ENCODE results near the gene NLRC3.

NLRC3 gene

GRCh38 chr16:3598236-3598635 lies 21.0 kb upstream of the NLRC3 start:
- DNase-seq (ENCODE audit: low read depth): no peak

GRCh38 chr16:3597676-3598075 lies 20.5 kb upstream of the NLRC3 start:
- DNase-seq (ENCODE audit: low read depth): no peak

GRCh38 chr16:3597226-3597625 lies 20.0 kb upstream of the NLRC3 start:
- DNase-seq (ENCODE audit: low read depth): no peak

- DNase-seq (ENCODE audit: low read depth): no peak
Observed at GRCh38 chr16:3596101-3596861, 19.1 kb upstream of the NLRC3 start.

GRCh38 chr16:3595521-3596021 lies 18.4 kb upstream of the NLRC3 start:
- no peak for DNase-seq (ENCODE audit: low read depth)

- DNase-seq (ENCODE audit: low read depth): no peak
Observed at GRCh38 chr16:3595110-3595486, 17.9 kb upstream of the NLRC3 start.

- no peak for DNase-seq (ENCODE audit: low read depth)
Observed at GRCh38 chr16:3594316-3595109, 17.3 kb upstream of the NLRC3 start.

GRCh38 chr16:3592559-3592958 lies 15.4 kb upstream of the NLRC3 start:
- no peak for DNase-seq (ENCODE audit: low read depth)

GRCh38 chr16:3591991-3592390 lies 14.8 kb upstream of the NLRC3 start:
- DNase-seq (ENCODE audit: low read depth): no peak

GRCh38 chr16:3591436-3591803 lies 14.2 kb upstream of the NLRC3 start:
- DNase-seq (ENCODE audit: low read depth): no peak

GRCh38 chr16:3590736-3591435 lies 13.7 kb upstream of the NLRC3 start:
- DNase-seq (ENCODE audit: low read depth): no peak

GRCh38 chr16:3589991-3590701 lies 12.9 kb upstream of the NLRC3 start:
- no peak for DNase-seq (ENCODE audit: low read depth)

- no peak for DNase-seq (ENCODE audit: low read depth)
Observed at GRCh38 chr16:3589441-3589921, 12.3 kb upstream of the NLRC3 start.

- no peak for DNase-seq (ENCODE audit: low read depth)
Observed at GRCh38 chr16:3589001-3589400, 11.8 kb upstream of the NLRC3 start.

- no peak for DNase-seq (ENCODE audit: low read depth)
Observed at GRCh38 chr16:3587547-3588110, 10.4 kb upstream of the NLRC3 start.

- no peak for DNase-seq (ENCODE audit: low read depth)
Observed at GRCh38 chr16:3584412-3584811, 7.2 kb upstream of the NLRC3 start.

GRCh38 chr16:3583303-3584038 lies 6.3 kb upstream of the NLRC3 start:
- DNase-seq (ENCODE audit: low read depth): no peak

GRCh38 chr16:3582276-3583165 lies 5.3 kb upstream of the NLRC3 start:
- no peak for DNase-seq (ENCODE audit: low read depth)

GRCh38 chr16:3581392-3581791 lies 4.2 kb upstream of the NLRC3 start:
- no peak for DNase-seq (ENCODE audit: low read depth)

GRCh38 chr16:3580686-3581085 lies 3.5 kb upstream of the NLRC3 start:
- DNase-seq (ENCODE audit: low read depth): peak; percentile 5
